Left hindlimb (tissue), 1 donor: ENCODE results near the gene GABRB2.

Experiments used
- DNase-seq: peaks from one replicate; pipeline ENCODE4 v3.0.0-alpha.2; 2018

The GABRB2 gene

GRCh38 chr5:161467703-161468102 is 78.8 kb downstream of the GABRB2 start:
- DNase-seq: no peak

- DNase-seq: no peak
These were observed 85.8 kb downstream of the GABRB2 start for GRCh38 chr5:161460741-161461140.

GRCh38 chr5:161446655-161447054 is 99.9 kb downstream of the GABRB2 start:
- DNase-seq: no peak

- no peak for DNase-seq
These were observed 104.1 kb downstream of the GABRB2 start for GRCh38 chr5:161442471-161442870.

- DNase-seq: no peak
These were observed 113.7 kb downstream of the GABRB2 start for GRCh38 chr5:161432798-161433197.

GRCh38 chr5:161431963-161432362 is 114.6 kb downstream of the GABRB2 start:
- DNase-seq: no peak

- no peak for DNase-seq
These were observed 125.5 kb downstream of the GABRB2 start for GRCh38 chr5:161421067-161421466.

GRCh38 chr5:161420521-161420920 is 126.0 kb downstream of the GABRB2 start:
- no peak for DNase-seq

GRCh38 chr5:161414896-161415295 is 131.6 kb downstream of the GABRB2 start:
- no peak for DNase-seq

GRCh38 chr5:161414037-161414436 is 132.5 kb downstream of the GABRB2 start:
- no peak for DNase-seq

- DNase-seq: no peak
These were observed 133.7 kb downstream of the GABRB2 start for GRCh38 chr5:161412792-161413191.

- no peak for DNase-seq
These were observed 135.4 kb downstream of the GABRB2 start for GRCh38 chr5:161411156-161411555.

- DNase-seq: no peak
These were observed 135.9 kb downstream of the GABRB2 start for GRCh38 chr5:161410640-161411039.

- DNase-seq: no peak
These were observed 137.1 kb downstream of the GABRB2 start for GRCh38 chr5:161409471-161409870.

GRCh38 chr5:161406880-161407279 is 139.6 kb downstream of the GABRB2 start:
- no peak for DNase-seq

GRCh38 chr5:161403996-161404395 is 142.5 kb downstream of the GABRB2 start:
- DNase-seq: no peak

- no peak for DNase-seq
These were observed 143.4 kb downstream of the GABRB2 start for GRCh38 chr5:161403121-161403520.

GRCh38 chr5:161400583-161400982 is 145.9 kb downstream of the GABRB2 start:
- no peak for DNase-seq

GRCh38 chr5:161399996-161400562 is 146.4 kb downstream of the GABRB2 start:
- no peak for DNase-seq

GRCh38 chr5:161397448-161397847 is 149.1 kb downstream of the GABRB2 start:
- no peak for DNase-seq

GRCh38 chr5:161396171-161396570 is 150.4 kb downstream of the GABRB2 start:
- peak; percentile 39 for DNase-seq

GRCh38 chr5:161391724-161392123 is 154.8 kb downstream of the GABRB2 start:
- no peak for DNase-seq

- no peak for DNase-seq
These were observed 155.5 kb downstream of the GABRB2 start for GRCh38 chr5:161391016-161391415.

GRCh38 chr5:161387121-161387520 is 159.4 kb downstream of the GABRB2 start:
- no peak for DNase-seq

- no peak for DNase-seq
These were observed 161.5 kb downstream of the GABRB2 start for GRCh38 chr5:161385027-161385426.

GRCh38 chr5:161382685-161383084 is 163.8 kb downstream of the GABRB2 start:
- DNase-seq: no peak
